ENCODE data around the gene TTC16.

Gene TTC16

GRCh38 chr9:127711226-127711701, 4.6 kb upstream of the TTC16 start:
- in situ Hi-C loops (cut with MboI; ENCODE audit: low pct_unique_long_range_greater_than_20kb, low sequenced_read_pairs, unreplicated experiment) = no loop called here
- no peak for TF ChIP-seq CTCF (IDR thresholded peaks at IDR 0.05; ENCODE audit: extremely low read depth, insufficient read depth, missing control alignments)
- no peak for DNase-seq (ENCODE audit: low spot score)

DNA sequence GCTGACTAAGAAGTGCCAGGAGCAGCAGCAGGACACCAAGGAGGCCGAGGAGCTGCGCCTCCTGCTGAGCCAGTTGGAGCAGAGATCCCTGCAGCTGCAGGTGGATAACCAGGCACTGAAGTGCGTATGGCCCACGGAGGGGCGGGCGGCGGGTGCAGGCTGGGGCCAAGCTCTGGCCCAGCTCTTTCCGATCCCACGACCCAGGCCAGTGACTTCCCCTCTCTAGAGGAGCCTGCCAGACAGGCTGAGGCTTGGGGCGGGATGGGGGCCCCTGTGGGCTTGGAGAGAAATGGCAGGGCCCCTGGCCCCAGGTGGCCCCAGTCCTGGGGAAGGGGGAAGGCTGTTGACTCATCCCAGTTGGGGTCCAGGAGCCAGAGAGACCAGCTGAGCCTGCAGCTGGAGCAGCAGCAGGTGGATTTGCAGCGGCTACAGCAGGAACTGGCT, 4.0 kb upstream of the TTC16 start:
- TF ChIP-seq CTCF (IDR thresholded peaks at IDR 0.05; ENCODE audit: extremely low read depth, insufficient read depth, missing control alignments) = no peak
- no peak for DNase-seq (ENCODE audit: low spot score)
- in situ Hi-C loops (cut with MboI; ENCODE audit: low pct_unique_long_range_greater_than_20kb, low sequenced_read_pairs, unreplicated experiment) = no loop called here

DNA sequence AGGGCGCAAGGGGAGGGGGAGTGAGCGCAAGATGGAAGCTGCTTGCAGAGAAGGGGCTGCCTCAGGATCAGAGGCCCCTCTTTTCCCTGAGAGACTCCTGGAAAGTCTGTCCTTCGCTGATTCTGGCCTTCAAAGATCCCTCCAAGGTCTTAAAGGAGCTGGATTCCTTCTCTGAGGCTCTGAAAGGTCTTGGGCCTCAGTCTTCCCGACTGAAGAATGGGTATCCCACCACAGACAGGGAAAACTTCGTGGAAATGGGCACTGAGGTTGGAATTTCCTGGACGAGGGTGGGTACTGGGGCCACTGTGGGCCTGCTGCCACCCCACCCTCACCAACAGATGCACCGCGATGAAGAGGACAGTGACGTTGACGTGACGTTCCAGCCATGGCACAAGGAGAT, 3.5 kb upstream of the TTC16 start:
- in situ Hi-C loops (cut with MboI; ENCODE audit: low pct_unique_long_range_greater_than_20kb, low sequenced_read_pairs, unreplicated experiment) = no loop called here
- DNase-seq (ENCODE audit: low spot score) = no peak
- no peak for TF ChIP-seq CTCF (IDR thresholded peaks at IDR 0.05; ENCODE audit: extremely low read depth, insufficient read depth, missing control alignments)

GRCh38 chr9:127712867-127713266, 3.0 kb upstream of the TTC16 start:
- no peak for TF ChIP-seq CTCF (IDR thresholded peaks at IDR 0.05; ENCODE audit: extremely low read depth, insufficient read depth, missing control alignments)
- in situ Hi-C loops (cut with MboI; ENCODE audit: low pct_unique_long_range_greater_than_20kb, low sequenced_read_pairs, unreplicated experiment) = no loop called here
- no peak for DNase-seq (ENCODE audit: low spot score)

DNA sequence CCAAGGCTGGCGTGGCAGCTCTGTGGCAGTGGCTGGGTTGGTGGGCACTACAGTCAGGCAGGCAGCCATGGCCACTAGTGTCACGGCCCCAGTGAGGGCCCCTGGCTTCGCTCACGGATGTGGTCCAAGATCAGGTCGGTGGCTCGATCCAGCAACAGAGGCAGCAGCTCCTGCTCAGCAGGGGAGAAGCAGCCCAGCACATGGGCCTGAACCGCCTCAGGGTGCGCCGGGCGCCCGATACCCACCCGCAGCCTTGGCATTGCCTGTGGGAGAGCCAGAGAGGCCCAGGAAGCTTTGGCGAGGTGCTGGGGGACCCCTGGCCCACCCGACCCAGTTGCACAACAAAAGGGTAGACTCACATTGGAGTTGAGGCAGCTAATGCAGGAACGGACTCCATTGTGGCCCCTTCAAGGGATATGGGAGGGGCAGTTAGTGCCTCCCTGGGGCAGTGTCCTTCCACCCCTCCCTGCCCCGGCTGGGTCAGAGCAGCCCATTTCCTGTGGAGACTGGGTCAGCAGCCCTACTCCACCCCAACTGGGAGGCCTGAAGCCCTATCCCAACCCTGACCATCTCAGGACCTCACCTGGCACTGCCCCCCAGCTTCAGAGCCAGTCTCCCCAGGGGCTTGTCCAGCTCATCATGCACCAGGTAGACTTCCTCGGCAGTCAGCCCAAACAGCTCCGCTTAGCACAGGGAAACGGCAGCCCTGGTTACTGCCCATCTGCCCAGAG, 1.7 kb upstream of the TTC16 start:
- no peak for TF ChIP-seq CTCF (IDR thresholded peaks at IDR 0.05; ENCODE audit: extremely low read depth, insufficient read depth, missing control alignments)
- in situ Hi-C loops (cut with MboI; ENCODE audit: low pct_unique_long_range_greater_than_20kb, low sequenced_read_pairs, unreplicated experiment) = no loop called here
- DNase-seq (ENCODE audit: low spot score) = no peak

GRCh38 chr9:127714951-127715469, 869 bp upstream of the TTC16 start:
- TF ChIP-seq CTCF (IDR thresholded peaks at IDR 0.05; ENCODE audit: extremely low read depth, insufficient read depth, missing control alignments) = no peak
- DNase-seq (ENCODE audit: low spot score) = peak; percentile 58
- in situ Hi-C loops (cut with MboI; ENCODE audit: low pct_unique_long_range_greater_than_20kb, low sequenced_read_pairs, unreplicated experiment) = no loop called here
